ENCODE measurements around the gene AKT3. TPM values are rescaled to one million over a fixed set of nuclear protein-coding genes. Genes with fewer than 3 reads are reported as not detected.

AKT3 gene
- total RNA-seq, 1 donor from 2014 or later = 61.9 TPM

DNA sequence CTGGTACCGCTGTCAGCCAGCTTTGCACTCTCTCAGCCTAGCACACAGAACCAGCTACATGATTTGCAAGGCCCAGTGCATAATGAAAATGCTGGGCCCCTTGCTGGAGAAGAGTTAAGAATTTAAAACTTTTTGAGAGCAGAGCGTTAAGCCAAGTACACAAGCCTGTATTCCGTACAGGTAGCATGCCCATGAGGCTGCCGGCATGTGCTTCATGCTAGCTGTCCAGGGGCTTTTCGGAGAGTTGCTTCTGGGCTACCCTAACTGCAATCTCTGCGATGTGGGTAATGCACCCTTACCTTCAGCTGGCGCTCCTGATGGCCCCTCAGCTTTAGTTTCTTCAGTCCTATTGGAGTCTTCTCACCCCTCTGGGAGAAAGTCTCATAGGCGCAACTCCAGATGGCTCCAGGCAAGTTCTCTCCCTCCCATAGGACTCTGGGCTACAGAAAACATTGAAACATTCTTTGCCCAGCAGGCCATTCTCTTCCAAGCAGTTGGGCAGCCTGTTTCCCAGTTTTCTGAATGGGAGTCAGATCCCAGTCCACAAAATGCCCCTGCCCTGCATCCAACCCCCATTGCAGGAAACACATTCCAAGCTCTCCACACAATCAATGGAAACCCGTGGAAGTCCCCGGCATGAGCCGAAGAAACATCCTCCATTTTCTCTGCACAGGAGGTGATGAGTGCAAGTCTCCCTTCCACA is 5.7 kb upstream of the AKT3 start:
- no peak for DNase-seq (ENCODE audit: extremely low spot score in 2 of 2)
- Histone ChIP-seq H3K36me3 (no peaks in the 10 kb centered on the region), H3K27me3 (no peaks in the 10 kb centered on the region), H3K27ac (no peak overlapping the region), H3K4me3 (no peak overlapping the region), H3K9me3 (no peaks in the 10 kb centered on the region), H3K4me1 (peaks cover 9% of the 10 kb centered on the region)
- TF ChIP-seq, protein P1, sequence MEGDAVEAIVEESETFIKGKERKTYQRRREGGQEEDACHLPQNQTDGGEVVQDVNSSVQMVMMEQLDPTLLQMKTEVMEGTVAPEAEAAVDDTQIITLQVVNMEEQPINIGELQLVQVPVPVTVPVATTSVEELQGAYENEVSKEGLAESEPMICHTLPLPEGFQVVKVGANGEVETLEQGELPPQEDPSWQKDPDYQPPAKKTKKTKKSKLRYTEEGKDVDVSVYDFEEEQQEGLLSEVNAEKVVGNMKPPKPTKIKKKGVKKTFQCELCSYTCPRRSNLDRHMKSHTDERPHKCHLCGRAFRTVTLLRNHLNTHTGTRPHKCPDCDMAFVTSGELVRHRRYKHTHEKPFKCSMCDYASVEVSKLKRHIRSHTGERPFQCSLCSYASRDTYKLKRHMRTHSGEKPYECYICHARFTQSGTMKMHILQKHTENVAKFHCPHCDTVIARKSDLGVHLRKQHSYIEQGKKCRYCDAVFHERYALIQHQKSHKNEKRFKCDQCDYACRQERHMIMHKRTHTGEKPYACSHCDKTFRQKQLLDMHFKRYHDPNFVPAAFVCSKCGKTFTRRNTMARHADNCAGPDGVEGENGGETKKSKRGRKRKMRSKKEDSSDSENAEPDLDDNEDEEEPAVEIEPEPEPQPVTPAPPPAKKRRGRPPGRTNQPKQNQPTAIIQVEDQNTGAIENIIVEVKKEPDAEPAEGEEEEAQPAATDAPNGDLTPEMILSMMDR (IDR thresholded peaks at IDR 0.05) = no peak
- no peak for TF ChIP-seq POLR2A (IDR thresholded peaks at IDR 0.05)
- no peak for TF ChIP-seq POLR2AphosphoS5 (IDR thresholded peaks at IDR 0.05; ENCODE audit: insufficient read depth in 1 of 2, low read depth in 1 of 2)
- intact Hi-C loops (cut with DNase I) = no loop called here

DNA sequence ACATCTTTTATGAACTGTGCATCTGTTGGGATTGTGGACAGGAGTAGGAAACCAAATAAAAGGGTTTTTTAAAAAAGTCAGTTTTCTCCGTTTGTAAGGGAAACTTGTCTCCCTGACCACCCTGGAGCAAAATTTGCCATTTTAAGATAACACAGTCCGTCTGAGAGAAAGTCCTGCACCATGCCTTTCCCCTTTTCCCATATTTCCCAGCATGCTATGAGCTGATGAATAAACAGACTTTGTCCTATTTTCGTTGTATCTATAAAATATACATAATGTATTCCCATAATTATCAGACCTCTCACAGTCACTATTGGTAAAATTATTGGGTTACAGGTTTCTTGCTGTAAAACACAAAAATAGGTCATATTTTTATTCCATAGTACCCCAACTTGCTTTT is 1.7 kb upstream of the AKT3 start:
- Histone ChIP-seq H3K36me3 (no peaks in the 10 kb centered on the region), H3K4me1 (peaks cover 27% of the 10 kb centered on the region), H3K27ac (no peak overlapping the region), H3K4me3 (no peak overlapping the region), H3K27me3 (no peaks in the 10 kb centered on the region), H3K9me3 (no peaks in the 10 kb centered on the region)
- intact Hi-C loops (cut with DNase I) = no loop called here
- TF ChIP-seq, protein P1 (IDR thresholded peaks at IDR 0.05) = no peak
- TF ChIP-seq POLR2AphosphoS5 (IDR thresholded peaks at IDR 0.05; ENCODE audit: insufficient read depth in 1 of 2, low read depth in 1 of 2) (no peak), POLR2A (IDR thresholded peaks at IDR 0.05) (no peak)
- DNase-seq (ENCODE audit: extremely low spot score in 2 of 2) = no peak

DNA sequence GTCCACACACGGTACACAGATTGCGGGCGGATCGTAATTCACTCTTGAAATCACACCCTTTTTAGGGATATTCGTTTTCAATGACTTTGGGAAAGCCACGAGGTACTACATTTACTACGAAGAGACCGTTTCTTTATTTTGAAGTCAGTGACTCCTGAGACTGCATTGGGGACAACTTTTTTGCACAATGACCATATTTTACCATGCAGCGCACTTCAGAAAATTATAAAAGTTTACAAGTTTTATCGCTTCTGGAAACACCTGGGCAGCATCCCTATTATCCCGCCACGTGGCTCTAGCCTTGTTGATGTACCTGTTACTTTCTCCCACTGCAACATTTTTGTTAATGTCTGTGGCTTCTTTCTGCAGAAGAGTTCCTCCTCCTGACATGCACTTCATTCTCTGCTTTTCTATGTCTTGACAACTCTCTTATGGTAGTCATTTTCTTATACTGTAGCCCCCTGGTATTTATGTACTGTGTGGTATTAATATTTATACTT is 1.3 kb upstream of the AKT3 start:
- no peaks in the 10 kb centered on the region for H3K27me3 ChIP-seq
- peaks cover 27% of the 10 kb centered on the region for H3K4me1 ChIP-seq
- H3K4me3 ChIP-seq = peak overlapping the region; percentile 78 to 92
- no peak for TF ChIP-seq POLR2AphosphoS5 (IDR thresholded peaks at IDR 0.05; ENCODE audit: insufficient read depth in 1 of 2, low read depth in 1 of 2)
- intact Hi-C loops (cut with DNase I) = no loop called here
- peak overlapping the region; percentile 99 for H3K27ac ChIP-seq
- H3K36me3 ChIP-seq = no peaks in the 10 kb centered on the region
- no peak for DNase-seq (ENCODE audit: extremely low spot score in 2 of 2)
- H3K9me3 ChIP-seq = no peaks in the 10 kb centered on the region

DNA sequence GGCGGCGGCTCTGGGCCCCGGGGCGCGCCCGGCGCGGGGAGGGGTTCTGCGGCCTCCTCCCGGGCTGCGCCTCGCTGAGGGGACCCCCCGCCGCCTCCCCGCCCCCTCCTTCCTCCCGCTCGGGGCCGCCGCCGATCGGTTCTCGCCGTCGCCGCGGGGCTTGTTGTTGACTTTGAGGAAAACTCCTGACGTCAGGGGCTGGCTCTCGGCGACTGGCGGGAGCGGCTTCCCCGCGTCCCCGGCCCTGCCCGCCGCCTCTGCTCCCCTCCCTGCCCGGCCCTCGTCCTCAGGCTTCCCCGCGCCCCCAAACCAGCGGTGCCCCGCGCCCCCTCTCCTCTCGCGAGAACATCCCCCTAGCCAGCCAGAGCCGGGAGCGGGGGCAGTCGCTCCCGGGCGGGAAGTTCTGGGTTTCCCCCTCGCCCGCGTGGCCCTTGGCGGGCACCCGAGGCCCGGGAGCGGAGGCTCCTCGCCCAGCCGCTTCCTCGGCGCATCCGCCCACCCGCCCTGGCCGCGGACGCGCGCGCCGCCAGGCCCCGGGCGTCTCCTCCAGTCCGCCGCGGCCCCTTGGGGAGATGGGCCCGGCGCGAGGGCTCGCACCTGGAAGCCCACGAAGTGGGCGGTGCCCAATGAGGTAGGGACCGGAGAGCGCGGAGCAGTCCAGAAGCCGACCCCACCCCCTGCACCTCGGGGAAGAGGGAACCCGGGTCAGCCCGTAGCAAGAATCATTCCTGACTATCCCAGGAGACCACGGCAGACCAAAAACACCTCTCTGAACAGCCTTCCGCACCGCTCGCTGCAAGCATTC is 611 bp upstream of the AKT3 start:
- H3K9me3 ChIP-seq = no peaks in the 10 kb centered on the region
- H3K4me3 ChIP-seq = peak overlapping the region; percentile 78 to 92
- no peaks in the 10 kb centered on the region for H3K36me3 ChIP-seq
- no peaks in the 10 kb centered on the region for H3K27me3 ChIP-seq
- DNase-seq (ENCODE audit: extremely low spot score in 2 of 2) = no peak
- peak overlapping the region; percentile 99 for H3K27ac ChIP-seq
- peaks cover 27% of the 10 kb centered on the region for H3K4me1 ChIP-seq
- TF ChIP-seq POLR2AphosphoS5 (IDR thresholded peaks at IDR 0.05; ENCODE audit: insufficient read depth in 1 of 2, low read depth in 1 of 2) (peak in 1 of 2 donors; percentile 46), POLR2A (IDR thresholded peaks at IDR 0.05) (no peak)
- intact Hi-C loops (cut with DNase I) = no loop called here

DNA sequence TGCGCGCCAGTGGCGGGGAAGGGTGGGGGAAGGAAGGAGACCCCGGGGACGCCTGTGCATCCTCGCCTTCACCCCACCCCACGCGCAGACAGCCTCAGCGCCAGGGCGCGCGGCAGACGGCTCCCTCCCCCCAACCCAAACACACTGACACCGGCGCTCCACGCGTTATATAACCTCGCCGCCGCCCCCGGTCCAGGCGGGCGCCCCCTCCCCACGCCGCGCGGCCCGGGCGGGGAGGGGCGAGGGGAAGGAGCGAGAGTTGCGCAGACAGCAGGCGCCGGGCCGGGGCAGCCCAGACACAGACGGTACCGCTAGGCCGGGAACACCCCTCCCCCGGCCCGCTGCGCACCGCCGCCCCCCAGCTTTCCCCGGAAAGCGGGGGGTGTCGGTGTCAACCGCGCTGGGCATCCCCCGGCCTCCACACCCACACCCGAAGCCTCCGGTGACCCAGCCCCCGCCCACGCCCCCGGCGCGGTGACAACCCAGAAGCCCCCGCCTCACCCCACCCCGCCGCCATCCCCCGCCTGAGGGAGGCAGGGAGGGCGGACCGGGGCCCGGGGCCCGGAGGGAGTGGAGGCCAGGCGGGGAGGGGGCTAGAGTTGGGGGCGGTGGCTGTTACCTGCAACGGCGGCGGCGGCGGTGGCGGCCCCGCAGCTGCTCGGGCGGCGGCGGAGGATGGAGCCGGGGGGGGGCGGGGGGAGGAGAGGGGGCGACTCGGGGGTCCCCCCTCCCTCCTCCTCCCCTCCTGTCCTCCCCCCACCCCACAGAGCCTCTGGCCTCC is 432 bp downstream of the AKT3 start:
- H3K4me3 ChIP-seq = peak overlapping the region; percentile 78 to 92
- intact Hi-C loops (cut with DNase I) = no loop called here
- no peaks in the 10 kb centered on the region for H3K9me3 ChIP-seq
- TF ChIP-seq POLR2AphosphoS5 (IDR thresholded peaks at IDR 0.05; ENCODE audit: insufficient read depth in 1 of 2, low read depth in 1 of 2) = peak in 1 of 2 donors; percentile 41
- TF ChIP-seq, protein P1 (IDR thresholded peaks at IDR 0.05) = no peak
- peaks cover 34% of the 10 kb centered on the region for H3K4me1 ChIP-seq
- H3K27ac ChIP-seq = peak overlapping the region; percentile 99
- no peaks in the 10 kb centered on the region for H3K27me3 ChIP-seq
- DNase-seq (ENCODE audit: extremely low spot score in 2 of 2) = no peak
- H3K36me3 ChIP-seq = no peaks in the 10 kb centered on the region

All from vagina (tissue), 2 donors.